ENCODE data around the gene GALNT2. TPM values are rescaled to one million over a fixed set of nuclear protein-coding genes. Genes with fewer than 3 reads are reported as not detected.

GALNT2 gene
- total RNA-seq, 1 experiment from 2014 or later, result 62.2 TPM

DNA sequence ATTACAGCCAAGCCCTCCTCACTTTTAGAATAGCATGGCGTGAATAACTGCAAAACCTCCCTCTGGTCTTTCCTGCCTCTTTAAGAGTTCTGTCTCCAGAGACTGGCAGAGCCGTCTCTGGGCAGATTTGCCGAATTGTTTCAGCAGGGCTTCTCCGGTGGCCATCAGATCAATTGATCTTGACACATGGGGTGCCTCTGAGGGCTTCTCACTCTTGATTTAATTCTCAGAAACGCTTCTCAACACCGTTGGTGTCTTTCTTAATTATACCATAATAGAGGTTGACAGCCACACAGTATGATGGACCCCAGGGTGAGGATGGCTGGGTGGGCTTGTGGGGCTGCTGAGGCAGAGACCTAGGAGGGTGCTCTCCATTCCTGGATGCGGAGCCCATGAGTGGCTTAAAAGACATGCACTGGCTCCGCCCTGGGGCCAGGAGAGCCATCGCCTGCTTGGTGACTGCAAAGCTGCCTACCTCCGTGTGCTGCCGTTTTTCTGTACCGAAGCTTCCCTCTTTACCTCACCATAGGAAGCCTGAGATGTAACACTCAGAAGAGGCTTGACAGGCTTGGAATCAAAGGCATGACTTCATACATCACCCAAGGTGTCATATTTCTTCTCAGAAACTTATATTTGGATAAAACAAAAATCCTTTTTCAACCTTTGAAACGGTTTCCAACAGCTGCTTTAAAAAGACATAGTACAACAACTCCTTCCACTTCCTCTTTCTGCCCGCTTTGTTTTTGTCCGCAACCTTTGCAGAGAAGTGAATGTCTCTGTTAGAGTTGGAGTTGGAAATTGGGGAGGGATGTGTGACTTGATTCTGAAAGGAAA is 82.9 kb downstream of the GALNT2 start:
- Histone ChIP-seq H3K27me3 (replicated peaks; ENCODE audit: control insufficient read depth, insufficient read depth, low read length) (no peaks in the 10 kb centered on the region), H3K36me3 (ENCODE audit: control insufficient read depth, insufficient read depth, low read length) (no peaks in the 10 kb centered on the region), H3K4me1 (no peaks in the 10 kb centered on the region), H3K9me3 (no peaks in the 10 kb centered on the region), H3K4me3 (ENCODE audit: low read depth, low read length) (no peak overlapping the region)
- H3K27ac Mint-ChIP-seq (ENCODE audit: unreplicated experiment), result no peak overlapping the region
- intact Hi-C loops (cut with micrococcal nuclease; ENCODE audit: unreplicated experiment), result no loop called here
- no peaks in the 10 kb centered on the region for H3K36me3 Mint-ChIP-seq (ENCODE audit: insufficient read depth, unreplicated experiment)
- ChIA-PET CTCF (no interaction called here), POLR2A (no interaction called here)
- no peaks in the 10 kb centered on the region for H3K27me3 Mint-ChIP-seq (ENCODE audit: insufficient read depth, unreplicated experiment)
- no peaks in the 10 kb centered on the region for H3K4me1 Mint-ChIP-seq (ENCODE audit: low read depth, unreplicated experiment)
- no peak overlapping the region for H3K4me3 Mint-ChIP-seq (ENCODE audit: unreplicated experiment)
- BruUV-seq (replicated peaks), result no TSS peak
- no peak for TF ChIP-seq CTCF (IDR thresholded peaks at IDR 0.05; ENCODE audit: insufficient read depth in 1 of 2, low read depth in 1 of 2, low read length in 1 of 2, severe bottlenecking in 1 of 2, unreplicated experiment in 1 of 2)
- no peaks in the 10 kb centered on the region for H3K9me3 Mint-ChIP-seq (ENCODE audit: unreplicated experiment)
- no peak for DNase-seq

DNA sequence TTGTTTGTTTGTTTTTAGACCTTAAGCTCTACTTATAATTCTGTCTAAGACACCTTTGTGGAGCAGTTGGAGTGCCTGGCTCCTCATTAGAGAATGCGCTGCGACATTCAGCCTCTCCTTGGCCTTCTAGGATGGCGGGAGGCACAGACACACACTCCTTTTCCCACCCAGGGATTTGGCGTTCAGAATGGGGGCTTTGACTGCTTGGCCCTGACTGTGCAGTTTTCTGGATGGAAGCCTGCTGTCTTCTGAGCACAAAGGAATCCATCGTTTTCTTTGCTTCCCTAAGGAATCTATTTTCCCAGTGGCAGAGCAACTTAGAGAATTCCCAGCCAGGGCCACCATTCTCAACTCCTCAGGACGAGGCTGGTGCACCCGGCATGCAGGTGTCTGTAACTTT is 83.6 kb downstream of the GALNT2 start:
- H3K36me3 Mint-ChIP-seq (ENCODE audit: insufficient read depth, unreplicated experiment), result no peaks in the 10 kb centered on the region
- H3K36me3 ChIP-seq (ENCODE audit: control insufficient read depth, insufficient read depth, low read length), result no peaks in the 10 kb centered on the region
- no peak overlapping the region for H3K4me3 ChIP-seq (ENCODE audit: low read depth, low read length)
- no peak overlapping the region for H3K4me3 Mint-ChIP-seq (ENCODE audit: unreplicated experiment)
- ChIA-PET POLR2A (no interaction called here), CTCF (no interaction called here)
- TF ChIP-seq CTCF (IDR thresholded peaks at IDR 0.05; ENCODE audit: insufficient read depth in 1 of 2, low read depth in 1 of 2, low read length in 1 of 2, severe bottlenecking in 1 of 2, unreplicated experiment in 1 of 2), result no peak
- no peaks in the 10 kb centered on the region for H3K27me3 ChIP-seq (replicated peaks; ENCODE audit: control insufficient read depth, insufficient read depth, low read length)
- no peak for DNase-seq
- no peaks in the 10 kb centered on the region for H3K27me3 Mint-ChIP-seq (ENCODE audit: insufficient read depth, unreplicated experiment)
- H3K4me1 ChIP-seq, result no peaks in the 10 kb centered on the region
- intact Hi-C loops (cut with micrococcal nuclease; ENCODE audit: unreplicated experiment), result no loop called here
- H3K27ac Mint-ChIP-seq (ENCODE audit: unreplicated experiment), result no peak overlapping the region
- H3K9me3 Mint-ChIP-seq (ENCODE audit: unreplicated experiment), result no peaks in the 10 kb centered on the region
- H3K9me3 ChIP-seq, result no peaks in the 10 kb centered on the region
- no peaks in the 10 kb centered on the region for H3K4me1 Mint-ChIP-seq (ENCODE audit: low read depth, unreplicated experiment)
- no TSS peak for BruUV-seq (replicated peaks)

DNA sequence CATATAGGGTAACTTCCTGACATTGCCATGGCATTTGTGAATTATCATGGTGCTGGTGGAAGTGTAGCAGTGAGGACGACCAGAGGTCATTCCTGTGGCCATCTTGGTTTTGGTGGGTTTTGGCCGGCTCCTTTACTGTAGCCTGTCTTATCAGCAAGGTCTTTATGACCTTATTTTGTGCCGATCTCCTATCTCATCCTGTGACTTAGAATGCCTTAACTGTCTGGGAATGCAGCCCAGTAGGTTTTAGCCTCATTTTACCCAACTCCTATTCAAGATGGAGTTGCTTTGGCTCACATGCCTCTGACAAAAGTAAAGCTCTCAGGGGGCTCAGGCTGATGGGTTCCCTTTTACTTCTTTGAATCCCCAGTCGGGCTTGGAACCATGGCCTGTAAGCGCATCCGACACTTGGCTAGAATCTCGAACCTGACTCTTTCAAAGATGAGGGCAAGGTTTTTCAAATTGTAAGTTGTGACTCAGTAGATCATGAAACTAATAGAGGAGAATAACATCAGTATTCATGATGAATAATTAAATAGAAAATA is 85.0 kb downstream of the GALNT2 start:
- no peak for TF ChIP-seq CTCF (IDR thresholded peaks at IDR 0.05; ENCODE audit: insufficient read depth in 1 of 2, low read depth in 1 of 2, low read length in 1 of 2, severe bottlenecking in 1 of 2, unreplicated experiment in 1 of 2)
- no peaks in the 10 kb centered on the region for H3K9me3 ChIP-seq
- ChIA-PET CTCF (no interaction called here), POLR2A (no interaction called here)
- Mint-ChIP-seq H3K36me3 (ENCODE audit: insufficient read depth, unreplicated experiment) (no peaks in the 10 kb centered on the region), H3K4me1 (ENCODE audit: low read depth, unreplicated experiment) (no peaks in the 10 kb centered on the region), H3K9me3 (ENCODE audit: unreplicated experiment) (no peaks in the 10 kb centered on the region), H3K27me3 (ENCODE audit: insufficient read depth, unreplicated experiment) (no peaks in the 10 kb centered on the region), H3K27ac (ENCODE audit: unreplicated experiment) (no peak overlapping the region), H3K4me3 (ENCODE audit: unreplicated experiment) (no peak overlapping the region)
- no TSS peak for BruUV-seq (replicated peaks)
- no peaks in the 10 kb centered on the region for H3K27me3 ChIP-seq (replicated peaks; ENCODE audit: control insufficient read depth, insufficient read depth, low read length)
- H3K4me1 ChIP-seq, result no peaks in the 10 kb centered on the region
- intact Hi-C loops (cut with micrococcal nuclease; ENCODE audit: unreplicated experiment), result no loop called here
- H3K36me3 ChIP-seq (ENCODE audit: control insufficient read depth, insufficient read depth, low read length), result no peaks in the 10 kb centered on the region
- DNase-seq, result no peak
- no peak overlapping the region for H3K4me3 ChIP-seq (ENCODE audit: low read depth, low read length)
